Natural killer cell treated with Interleukin-12 subunit alpha and Interleukin-12 subunit beta and Interleukin-15 and Interleukin-18, amount 100 ng/mL, for 72 hours (primary cell): ENCODE results near the gene ARHGAP22. TPM values are rescaled to one million over a fixed set of nuclear protein-coding genes. Genes with fewer than 3 reads are reported as not detected.
A peak's percentile ranks its signal among the peaks of the same experiment; 100 is the strongest.

Experiments used
- ATAC-seq, 2 donors: fragments of 150-1000 bp; cut with Tn5 transposase in 1 of 2; sonication (Bioruptor Pico), chemical (Tn5 transposase) in 1 of 2; 2 replicates each; pipeline ENCODE4 v1.10.0; 2021
- DNase-seq: peaks from one replicate; pipeline ENCODE4 v3.0.0; 2022; ENCODE audit warnings: low spot score
- H3K27ac Mint-ChIP-seq, 2 donors: 1 replicate in 1 of 2; 2 replicates in 1 of 2; pipeline ENCODE4 v1.8.0; 2022; ENCODE audit warnings: mixed read lengths in 2 of 2, mild to moderate bottlenecking in 1 of 2, moderate library complexity in 1 of 2
- H3K27me3 Mint-ChIP-seq, 2 donors: 1 replicate in 1 of 2; 2 replicates in 1 of 2; pipeline ENCODE4 v1.8.0; 2022; ENCODE audit warnings: mixed read lengths in 2 of 2
- H3K36me3 Mint-ChIP-seq: one replicate; pipeline ENCODE4 v1.8.0; 2022; ENCODE audit warnings: mixed read lengths
- H3K4me1 Mint-ChIP-seq, 2 donors: 1 replicate in 1 of 2; 2 replicates in 1 of 2; pipeline ENCODE4 v1.8.0; 2022; ENCODE audit warnings: low read depth in 2 of 2, mixed read lengths in 2 of 2, mild to moderate bottlenecking in 1 of 2
- H3K4me3 Mint-ChIP-seq: one replicate; pipeline ENCODE4 v1.8.0; 2022; ENCODE audit warnings: mixed read lengths
- H3K9me3 Mint-ChIP-seq: 2 replicates; pipeline ENCODE4 v1.8.0; 2022; ENCODE audit warnings: mixed read lengths
- total RNA-seq, 2 donors: library from RNA; stranded (reverse); gene quantifications; one replicate each; pipeline ENCODE4 v1.2.3, GENCODE V29; 2022

ARHGAP22 gene
- total RNA-seq, 2 donors from 2014 or later = 0.14 to 1.8 TPM

GRCh38 chr10:48505394-48506112 lies 99.3 kb downstream of the ARHGAP22 start:
- Mint-ChIP-seq H3K9me3 (no peaks in the 10 kb centered on the region), H3K36me3 (no peaks in the 10 kb centered on the region), H3K27me3 (peaks cover 0 to 5% of the 10 kb centered on the region in 2 donors), H3K27ac (no peak overlapping the region), H3K4me3 (no peak overlapping the region), H3K4me1 (no peaks in the 10 kb centered on the region)
- no peak for DNase-seq
- ATAC-seq = no peak

- Mint-ChIP-seq H3K9me3 (no peaks in the 10 kb centered on the region), H3K4me1 (no peaks in the 10 kb centered on the region), H3K27me3 (peaks cover 0 to 3% of the 10 kb centered on the region in 2 donors), H3K36me3 (no peaks in the 10 kb centered on the region), H3K4me3 (no peak overlapping the region), H3K27ac (no peak overlapping the region)
- ATAC-seq (no peak), DNase-seq (no peak)
These were observed 100.6 kb downstream of the ARHGAP22 start for GRCh38 chr10:48504141-48504885.

- no peak overlapping the region for H3K4me3 Mint-ChIP-seq
- no peaks in the 10 kb centered on the region for H3K36me3 Mint-ChIP-seq
- peaks cover 0 to 3% of the 10 kb centered on the region in 2 donors for H3K27me3 Mint-ChIP-seq
- ATAC-seq (no peak), DNase-seq (no peak)
- H3K9me3 Mint-ChIP-seq = no peaks in the 10 kb centered on the region
- H3K27ac Mint-ChIP-seq = no peak overlapping the region
- no peaks in the 10 kb centered on the region for H3K4me1 Mint-ChIP-seq
These were observed 101.5 kb downstream of the ARHGAP22 start for GRCh38 chr10:48503293-48503911.

- Mint-ChIP-seq H3K4me1 (no peaks in the 10 kb centered on the region), H3K9me3 (no peaks in the 10 kb centered on the region), H3K27ac (no peak overlapping the region), H3K27me3 (peaks cover 0 to 3% of the 10 kb centered on the region in 2 donors), H3K36me3 (no peaks in the 10 kb centered on the region), H3K4me3 (no peak overlapping the region)
- no peak for ATAC-seq
- no peak for DNase-seq
These were observed 102.1 kb downstream of the ARHGAP22 start for GRCh38 chr10:48502791-48503190.

GRCh38 chr10:48501787-48502771 lies 102.8 kb downstream of the ARHGAP22 start:
- H3K4me3 Mint-ChIP-seq = no peak overlapping the region
- ATAC-seq = no peak
- H3K27ac Mint-ChIP-seq = no peak overlapping the region
- H3K4me1 Mint-ChIP-seq = no peaks in the 10 kb centered on the region
- no peak for DNase-seq
- H3K36me3 Mint-ChIP-seq = no peaks in the 10 kb centered on the region
- H3K27me3 Mint-ChIP-seq = peaks cover 0 to 3% of the 10 kb centered on the region in 2 donors
- no peaks in the 10 kb centered on the region for H3K9me3 Mint-ChIP-seq

- ATAC-seq = no peak
- Mint-ChIP-seq H3K9me3 (no peaks in the 10 kb centered on the region), H3K36me3 (no peaks in the 10 kb centered on the region), H3K27me3 (peaks cover 0 to 3% of the 10 kb centered on the region in 2 donors), H3K4me3 (no peak overlapping the region), H3K27ac (no peak overlapping the region), H3K4me1 (no peaks in the 10 kb centered on the region)
- DNase-seq = no peak
These were observed 103.6 kb downstream of the ARHGAP22 start for GRCh38 chr10:48501226-48501625.

- H3K36me3 Mint-ChIP-seq = no peaks in the 10 kb centered on the region
These were observed 104.1 kb downstream of the ARHGAP22 start for GRCh38 chr10:48500771-48501170.

GRCh38 chr10:48498940-48499510 lies 105.8 kb downstream of the ARHGAP22 start:
- DNase-seq = no peak
- no peak overlapping the region for H3K27ac Mint-ChIP-seq
- H3K4me1 Mint-ChIP-seq = peaks cover 9 to 10% of the 10 kb centered on the region in 2 donors
- no peaks in the 10 kb centered on the region for H3K9me3 Mint-ChIP-seq
- no peak for ATAC-seq
- H3K36me3 Mint-ChIP-seq = no peaks in the 10 kb centered on the region
- H3K4me3 Mint-ChIP-seq = no peak overlapping the region
- peaks cover 9 to 13% of the 10 kb centered on the region in 2 donors for H3K27me3 Mint-ChIP-seq

More at GRCh38 chr10:48500771-48501170, 104.1 kb downstream of the ARHGAP22 start:
- Mint-ChIP-seq H3K27ac (no peak overlapping the region), H3K4me1 (no peaks in the 10 kb centered on the region), H3K9me3 (no peaks in the 10 kb centered on the region), H3K27me3 (peaks cover 0 to 3% of the 10 kb centered on the region in 2 donors), H3K4me3 (no peak overlapping the region)
- ATAC-seq (no peak), DNase-seq (no peak)

- Mint-ChIP-seq H3K36me3 (no peaks in the 10 kb centered on the region), H3K9me3 (no peaks in the 10 kb centered on the region), H3K27ac (no peak overlapping the region), H3K27me3 (peaks cover 11 to 13% of the 10 kb centered on the region in 2 donors), H3K4me1 (peaks cover 9 to 18% of the 10 kb centered on the region in 2 donors), H3K4me3 (no peak overlapping the region)
- DNase-seq (no peak), ATAC-seq (no peak)
These were observed 106.8 kb downstream of the ARHGAP22 start for GRCh38 chr10:48497780-48498770.

- Mint-ChIP-seq H3K27ac (no peak overlapping the region), H3K4me3 (no peak overlapping the region), H3K36me3 (no peaks in the 10 kb centered on the region), H3K9me3 (no peaks in the 10 kb centered on the region), H3K27me3 (peaks cover 11 to 13% of the 10 kb centered on the region in 2 donors), H3K4me1 (peaks cover 9 to 18% of the 10 kb centered on the region in 2 donors)
- DNase-seq (no peak), ATAC-seq (peak in 1 of 2 donors; percentile 12)
These were observed 107.8 kb downstream of the ARHGAP22 start for GRCh38 chr10:48496831-48497779.

GRCh38 chr10:48496105-48496830 lies 108.6 kb downstream of the ARHGAP22 start:
- ATAC-seq (no peak), DNase-seq (no peak)
- Mint-ChIP-seq H3K4me3 (no peak overlapping the region), H3K36me3 (no peaks in the 10 kb centered on the region), H3K27me3 (peaks cover 13 to 15% of the 10 kb centered on the region in 2 donors), H3K27ac (no peak overlapping the region), H3K9me3 (no peaks in the 10 kb centered on the region), H3K4me1 (peaks cover 9 to 18% of the 10 kb centered on the region in 2 donors)
